ENCODE results near the gene TEDDM1. TPM values are rescaled to one million over a fixed set of nuclear protein-coding genes. Genes with fewer than 3 reads are reported as not detected.
A peak's percentile ranks its signal among the peaks of the same experiment; 100 is the strongest.

The TEDDM1 gene
- total and polyA plus RNA-seq, 2 of the 13 experiments (the other 11 are each of a cell fraction or from before 2014, with no cell fraction given): not detected

DNA sequence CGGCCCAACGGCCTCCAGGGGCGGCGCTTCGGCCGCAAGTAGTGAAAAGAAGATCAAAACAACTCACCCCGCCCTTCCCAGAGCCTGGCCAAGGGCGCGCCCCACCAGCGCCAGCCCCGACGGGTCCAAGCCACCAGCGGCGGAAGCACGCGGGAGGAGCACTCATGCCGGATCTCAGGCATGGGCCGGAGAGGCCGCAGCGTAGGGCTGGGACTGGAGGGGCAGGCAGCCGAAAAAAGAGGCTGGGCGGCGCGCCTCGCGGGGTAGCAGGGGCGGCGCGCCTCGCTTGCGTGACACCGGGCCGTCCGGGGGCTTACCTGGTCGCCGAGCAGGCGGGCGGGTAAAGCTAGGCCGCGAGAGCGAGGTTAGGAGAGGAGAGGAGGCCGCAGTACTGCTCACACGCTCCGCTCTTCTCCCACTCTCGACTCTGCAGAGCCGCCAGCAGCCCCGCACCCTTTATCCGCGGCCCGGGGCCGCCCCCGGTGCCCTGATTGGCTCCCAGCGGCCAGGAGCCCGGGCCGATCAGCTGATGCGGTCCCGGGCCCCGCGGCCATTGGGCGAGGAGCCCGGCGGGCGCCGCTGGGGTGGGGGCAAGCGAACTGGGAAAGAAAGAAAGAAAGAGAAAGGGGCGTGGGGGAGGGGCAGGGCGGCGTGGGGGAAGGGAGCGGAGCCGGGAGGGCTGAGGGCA is 9.0 kb downstream of the TEDDM1 start, which contains the start of gene GLUL (continued):
- TF ChIP-seq, protein P1, sequence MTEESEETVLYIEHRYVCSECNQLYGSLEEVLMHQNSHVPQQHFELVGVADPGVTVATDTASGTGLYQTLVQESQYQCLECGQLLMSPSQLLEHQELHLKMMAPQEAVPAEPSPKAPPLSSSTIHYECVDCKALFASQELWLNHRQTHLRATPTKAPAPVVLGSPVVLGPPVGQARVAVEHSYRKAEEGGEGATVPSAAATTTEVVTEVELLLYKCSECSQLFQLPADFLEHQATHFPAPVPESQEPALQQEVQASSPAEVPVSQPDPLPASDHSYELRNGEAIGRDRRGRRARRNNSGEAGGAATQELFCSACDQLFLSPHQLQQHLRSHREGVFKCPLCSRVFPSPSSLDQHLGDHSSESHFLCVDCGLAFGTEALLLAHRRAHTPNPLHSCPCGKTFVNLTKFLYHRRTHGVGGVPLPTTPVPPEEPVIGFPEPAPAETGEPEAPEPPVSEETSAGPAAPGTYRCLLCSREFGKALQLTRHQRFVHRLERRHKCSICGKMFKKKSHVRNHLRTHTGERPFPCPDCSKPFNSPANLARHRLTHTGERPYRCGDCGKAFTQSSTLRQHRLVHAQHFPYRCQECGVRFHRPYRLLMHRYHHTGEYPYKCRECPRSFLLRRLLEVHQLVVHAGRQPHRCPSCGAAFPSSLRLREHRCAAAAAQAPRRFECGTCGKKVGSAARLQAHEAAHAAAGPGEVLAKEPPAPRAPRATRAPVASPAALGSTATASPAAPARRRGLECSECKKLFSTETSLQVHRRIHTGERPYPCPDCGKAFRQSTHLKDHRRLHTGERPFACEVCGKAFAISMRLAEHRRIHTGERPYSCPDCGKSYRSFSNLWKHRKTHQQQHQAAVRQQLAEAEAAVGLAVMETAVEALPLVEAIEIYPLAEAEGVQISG (CRISPR knock-in tag; IDR thresholded peaks at IDR 0.05): peak; percentile 78
- TF ChIP-seq RBM39 (IDR thresholded peaks at IDR 0.05; ENCODE audit: low read depth, low read length, poor library complexity, severe bottlenecking) (peak; percentile 99), TGIF2 (CRISPR knock-in tag; IDR thresholded peaks at IDR 0.05) (no peak), ZNF746 (CRISPR knock-in tag; IDR thresholded peaks at IDR 0.05) (no peak), CBX5 (CRISPR knock-in tag; IDR thresholded peaks at IDR 0.05; ENCODE audit: borderline replicate concordance) (no peak), PREB (CRISPR knock-in tag; IDR thresholded peaks at IDR 0.05) (no peak), ZNF530 (CRISPR knock-in tag; IDR thresholded peaks at IDR 0.05; ENCODE audit: low read depth) (peak; percentile 59; the same call in 1 of the 2 replicates), FLYWCH1 (CRISPR knock-in tag; IDR thresholded peaks at IDR 0.05) (no peak), POLR2A (IDR thresholded peaks at IDR 0.05; ENCODE audit: insufficient read depth in 1 of 2, low read depth in 2 of 2, low read length in 2 of 2) (peak; percentile 99 to 100), ZSCAN29 (CRISPR knock-in tag; conservative IDR thresholded peaks at IDR 0.05) (no peak; the same call in 1 of the 2 replicates), FOXP1 (IDR thresholded peaks at IDR 0.05) (no peak), FOXP1 (CRISPR knock-in tag; IDR thresholded peaks at IDR 0.05) (no peak)
- TF ChIP-seq, protein P2, sequence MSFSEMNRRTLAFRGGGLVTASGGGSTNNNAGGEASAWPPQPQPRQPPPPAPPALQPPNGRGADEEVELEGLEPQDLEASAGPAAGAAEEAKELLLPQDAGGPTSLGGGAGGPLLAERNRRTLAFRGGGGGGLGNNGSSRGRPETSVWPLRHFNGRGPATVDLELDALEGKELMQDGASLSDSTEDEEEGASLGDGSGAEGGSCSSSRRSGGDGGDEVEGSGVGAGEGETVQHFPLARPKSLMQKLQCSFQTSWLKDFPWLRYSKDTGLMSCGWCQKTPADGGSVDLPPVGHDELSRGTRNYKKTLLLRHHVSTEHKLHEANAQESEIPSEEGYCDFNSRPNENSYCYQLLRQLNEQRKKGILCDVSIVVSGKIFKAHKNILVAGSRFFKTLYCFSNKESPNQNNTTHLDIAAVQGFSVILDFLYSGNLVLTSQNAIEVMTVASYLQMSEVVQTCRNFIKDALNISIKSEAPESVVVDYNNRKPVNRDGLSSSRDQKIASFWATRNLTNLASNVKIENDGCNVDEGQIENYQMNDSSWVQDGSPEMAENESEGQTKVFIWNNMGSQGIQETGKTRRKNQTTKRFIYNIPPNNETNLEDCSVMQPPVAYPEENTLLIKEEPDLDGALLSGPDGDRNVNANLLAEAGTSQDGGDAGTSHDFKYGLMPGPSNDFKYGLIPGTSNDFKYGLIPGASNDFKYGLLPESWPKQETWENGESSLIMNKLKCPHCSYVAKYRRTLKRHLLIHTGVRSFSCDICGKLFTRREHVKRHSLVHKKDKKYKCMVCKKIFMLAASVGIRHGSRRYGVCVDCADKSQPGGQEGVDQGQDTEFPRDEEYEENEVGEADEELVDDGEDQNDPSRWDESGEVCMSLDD (CRISPR knock-in tag; IDR thresholded peaks at IDR 0.05; ENCODE audit: borderline replicate concordance): peak; percentile 57; the same call in 1 of the 2 replicates
- TF ChIP-seq, protein P3, sequence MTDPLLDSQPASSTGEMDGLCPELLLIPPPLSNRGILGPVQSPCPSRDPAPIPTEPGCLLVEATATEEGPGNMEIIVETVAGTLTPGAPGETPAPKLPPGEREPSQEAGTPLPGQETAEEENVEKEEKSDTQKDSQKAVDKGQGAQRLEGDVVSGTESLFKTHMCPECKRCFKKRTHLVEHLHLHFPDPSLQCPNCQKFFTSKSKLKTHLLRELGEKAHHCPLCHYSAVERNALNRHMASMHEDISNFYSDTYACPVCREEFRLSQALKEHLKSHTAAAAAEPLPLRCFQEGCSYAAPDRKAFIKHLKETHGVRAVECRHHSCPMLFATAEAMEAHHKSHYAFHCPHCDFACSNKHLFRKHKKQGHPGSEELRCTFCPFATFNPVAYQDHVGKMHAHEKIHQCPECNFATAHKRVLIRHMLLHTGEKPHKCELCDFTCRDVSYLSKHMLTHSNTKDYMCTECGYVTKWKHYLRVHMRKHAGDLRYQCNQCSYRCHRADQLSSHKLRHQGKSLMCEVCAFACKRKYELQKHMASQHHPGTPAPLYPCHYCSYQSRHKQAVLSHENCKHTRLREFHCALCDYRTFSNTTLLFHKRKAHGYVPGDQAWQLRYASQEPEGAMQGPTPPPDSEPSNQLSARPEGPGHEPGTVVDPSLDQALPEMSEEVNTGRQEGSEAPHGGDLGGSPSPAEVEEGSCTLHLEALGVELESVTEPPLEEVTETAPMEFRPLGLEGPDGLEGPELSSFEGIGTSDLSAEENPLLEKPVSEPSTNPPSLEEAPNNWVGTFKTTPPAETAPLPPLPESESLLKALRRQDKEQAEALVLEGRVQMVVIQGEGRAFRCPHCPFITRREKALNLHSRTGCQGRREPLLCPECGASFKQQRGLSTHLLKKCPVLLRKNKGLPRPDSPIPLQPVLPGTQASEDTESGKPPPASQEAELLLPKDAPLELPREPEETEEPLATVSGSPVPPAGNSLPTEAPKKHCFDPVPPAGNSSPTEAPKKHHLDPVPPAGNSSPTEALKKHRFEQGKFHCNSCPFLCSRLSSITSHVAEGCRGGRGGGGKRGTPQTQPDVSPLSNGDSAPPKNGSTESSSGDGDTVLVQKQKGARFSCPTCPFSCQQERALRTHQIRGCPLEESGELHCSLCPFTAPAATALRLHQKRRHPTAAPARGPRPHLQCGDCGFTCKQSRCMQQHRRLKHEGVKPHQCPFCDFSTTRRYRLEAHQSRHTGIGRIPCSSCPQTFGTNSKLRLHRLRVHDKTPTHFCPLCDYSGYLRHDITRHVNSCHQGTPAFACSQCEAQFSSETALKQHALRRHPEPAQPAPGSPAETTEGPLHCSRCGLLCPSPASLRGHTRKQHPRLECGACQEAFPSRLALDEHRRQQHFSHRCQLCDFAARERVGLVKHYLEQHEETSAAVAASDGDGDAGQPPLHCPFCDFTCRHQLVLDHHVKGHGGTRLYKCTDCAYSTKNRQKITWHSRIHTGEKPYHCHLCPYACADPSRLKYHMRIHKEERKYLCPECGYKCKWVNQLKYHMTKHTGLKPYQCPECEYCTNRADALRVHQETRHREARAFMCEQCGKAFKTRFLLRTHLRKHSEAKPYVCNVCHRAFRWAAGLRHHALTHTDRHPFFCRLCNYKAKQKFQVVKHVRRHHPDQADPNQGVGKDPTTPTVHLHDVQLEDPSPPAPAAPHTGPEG (CRISPR knock-in tag; IDR thresholded peaks at IDR 0.05): peak; percentile 80
